IPS-15b (cell line): ENCODE data around the gene TRIO.
"Not testable (repeated sequence)": the region's sequence is repeated elsewhere in the genome, so short reads cannot be mapped to it uniquely, and the experiment has no call there.

Source experiments
- H3K27me3 ChIP-seq: one replicate; pipeline ENCODE4 v1.6.1; 2013; ENCODE audit warnings: low read length; ENCODE audit not compliant: control insufficient read depth, insufficient read depth
- H3K36me3 ChIP-seq: one replicate; pipeline ENCODE4 v1.6.1; 2013; ENCODE audit warnings: low read length; ENCODE audit not compliant: control insufficient read depth, insufficient read depth
- H3K4me1 ChIP-seq: one replicate; pipeline ENCODE4 v1.6.1; 2013; ENCODE audit warnings: mild to moderate bottlenecking, low read length; ENCODE audit not compliant: control insufficient read depth, insufficient read depth
- H3K4me3 ChIP-seq: one replicate; pipeline ENCODE4 v1.5.1; 2013; ENCODE audit warnings: low read depth, low read length
- H3K9ac ChIP-seq: one replicate; pipeline ENCODE4 v1.6.1; 2013; ENCODE audit warnings: low read depth, mild to moderate bottlenecking, low read length
- H3K9me3 ChIP-seq: one replicate; pipeline ENCODE4 v1.6.1; 2013; ENCODE audit warnings: mild to moderate bottlenecking, low read length; ENCODE audit not compliant: control insufficient read depth, insufficient read depth

The TRIO gene

GRCh38 chr5:14526493-14526892 is 383.4 kb downstream of the TRIO start:
- Histone ChIP-seq H3K4me3 (no peak overlapping the region), H3K4me1 (no peaks in the 10 kb centered on the region), H3K27me3 (no peaks in the 10 kb centered on the region), H3K9me3 (no peaks in the 10 kb centered on the region), H3K9ac (no peak overlapping the region), H3K36me3 (no peaks in the 10 kb centered on the region)

DNA sequence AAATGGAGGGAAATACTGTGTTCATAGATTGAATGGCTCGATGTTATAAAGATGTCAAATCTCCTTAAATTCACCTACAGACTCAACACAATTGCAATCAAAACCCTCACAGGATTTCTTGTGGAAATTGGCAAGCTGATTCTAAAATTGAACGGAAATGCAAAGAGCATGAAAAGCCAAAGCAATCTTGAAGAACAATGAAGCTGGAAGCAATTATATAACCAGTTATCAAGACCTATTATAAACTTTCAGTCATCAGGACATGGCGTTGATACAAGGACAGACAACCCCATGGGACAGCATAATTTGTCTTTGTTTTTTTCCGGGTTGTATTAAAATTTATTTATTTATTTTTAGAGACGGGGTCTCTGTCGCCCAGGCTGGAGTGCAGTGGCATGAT is 385.0 kb downstream of the TRIO start:
- no peaks in the 10 kb centered on the region for H3K36me3 ChIP-seq
- no peaks in the 10 kb centered on the region for H3K27me3 ChIP-seq
- H3K4me1 ChIP-seq = no peaks in the 10 kb centered on the region
- H3K9me3 ChIP-seq = no peaks in the 10 kb centered on the region
- no peak overlapping the region for H3K4me3 ChIP-seq
- no peak overlapping the region for H3K9ac ChIP-seq

- Histone ChIP-seq H3K4me1 (no peaks in the 10 kb centered on the region), H3K36me3 (no peaks in the 10 kb centered on the region), H3K9me3 (no peaks in the 10 kb centered on the region), H3K4me3 (no peak overlapping the region), H3K9ac (no peak overlapping the region), H3K27me3 (no peaks in the 10 kb centered on the region)
Observed at GRCh38 chr5:14528926-14529325, 385.8 kb downstream of the TRIO start.

DNA sequence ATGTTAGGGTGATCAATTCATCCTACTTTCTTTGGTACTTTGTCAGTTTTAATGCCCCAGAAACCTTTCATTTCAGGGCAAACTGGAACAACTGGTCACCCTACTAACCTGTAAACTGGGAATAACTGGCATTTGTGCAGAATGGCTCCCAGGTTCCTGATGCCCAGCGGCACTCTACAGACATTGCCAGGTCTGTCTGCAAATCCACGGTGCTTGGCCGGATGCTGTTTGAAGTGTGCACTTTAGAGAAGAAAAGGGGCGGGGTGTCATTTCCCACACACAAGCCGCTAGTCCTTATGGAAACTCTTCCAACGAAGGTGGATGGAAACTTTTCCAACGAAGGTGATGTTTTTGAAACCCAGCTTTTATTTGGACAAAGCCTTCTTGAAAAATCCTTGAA is 388.5 kb downstream of the TRIO start:
- no peaks in the 10 kb centered on the region for H3K9me3 ChIP-seq
- no peaks in the 10 kb centered on the region for H3K36me3 ChIP-seq
- H3K4me1 ChIP-seq = no peaks in the 10 kb centered on the region
- no peak overlapping the region for H3K9ac ChIP-seq
- no peak overlapping the region for H3K4me3 ChIP-seq
- no peaks in the 10 kb centered on the region for H3K27me3 ChIP-seq

DNA sequence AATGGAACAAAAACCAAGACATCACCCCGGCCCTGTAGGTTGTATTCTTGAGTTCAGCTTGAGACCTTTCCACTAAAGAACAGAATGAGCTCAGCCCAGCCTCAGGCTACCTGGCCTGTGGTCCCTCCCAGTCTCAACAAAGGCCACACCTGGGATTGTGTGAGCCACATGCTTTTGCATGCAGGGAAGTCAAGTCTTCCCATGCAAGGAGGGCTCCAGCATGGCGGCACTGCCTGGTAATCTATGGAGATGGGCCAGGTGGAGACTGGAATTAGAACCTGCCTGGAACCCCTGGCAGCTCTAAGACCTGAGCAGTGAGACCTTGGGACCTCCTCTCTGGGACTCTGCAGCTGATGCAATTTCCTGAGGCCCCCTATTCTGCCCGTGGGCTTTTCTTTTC is 389.0 kb downstream of the TRIO start:
- no peaks in the 10 kb centered on the region for H3K9me3 ChIP-seq
- no peaks in the 10 kb centered on the region for H3K4me1 ChIP-seq
- H3K9ac ChIP-seq = no peak overlapping the region
- no peaks in the 10 kb centered on the region for H3K36me3 ChIP-seq
- no peaks in the 10 kb centered on the region for H3K27me3 ChIP-seq
- no peak overlapping the region for H3K4me3 ChIP-seq

- no peak overlapping the region for H3K4me3 ChIP-seq
- H3K27me3 ChIP-seq = no peaks in the 10 kb centered on the region
- H3K4me1 ChIP-seq = no peaks in the 10 kb centered on the region
- H3K36me3 ChIP-seq = no peaks in the 10 kb centered on the region
- no peaks in the 10 kb centered on the region for H3K9me3 ChIP-seq
- no peak overlapping the region for H3K9ac ChIP-seq
Observed at GRCh38 chr5:14534773-14535172, 391.6 kb downstream of the TRIO start.

DNA sequence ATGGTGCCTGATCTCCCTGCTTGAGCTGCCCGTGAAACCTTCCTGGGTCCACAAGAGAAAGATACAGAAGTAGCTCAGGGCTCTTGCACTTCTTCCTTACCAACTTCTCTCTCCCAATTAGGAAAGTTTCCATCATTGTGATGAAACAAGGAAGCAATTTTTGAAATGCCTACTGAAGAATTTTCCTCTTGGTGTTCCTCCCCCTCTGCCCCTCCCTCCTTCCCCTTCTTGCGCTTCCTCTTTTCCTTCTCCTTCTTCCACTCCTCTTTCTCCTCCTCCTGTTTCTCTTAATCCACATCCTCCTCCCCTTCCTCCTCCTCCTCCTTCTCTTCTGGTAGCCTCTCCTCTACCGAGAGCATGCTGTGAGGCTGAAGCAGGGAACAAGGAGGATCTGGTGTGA is 402.2 kb downstream of the TRIO start:
- Histone ChIP-seq H3K9me3 (no peaks in the 10 kb centered on the region), H3K27me3 (no peaks in the 10 kb centered on the region)

DNA sequence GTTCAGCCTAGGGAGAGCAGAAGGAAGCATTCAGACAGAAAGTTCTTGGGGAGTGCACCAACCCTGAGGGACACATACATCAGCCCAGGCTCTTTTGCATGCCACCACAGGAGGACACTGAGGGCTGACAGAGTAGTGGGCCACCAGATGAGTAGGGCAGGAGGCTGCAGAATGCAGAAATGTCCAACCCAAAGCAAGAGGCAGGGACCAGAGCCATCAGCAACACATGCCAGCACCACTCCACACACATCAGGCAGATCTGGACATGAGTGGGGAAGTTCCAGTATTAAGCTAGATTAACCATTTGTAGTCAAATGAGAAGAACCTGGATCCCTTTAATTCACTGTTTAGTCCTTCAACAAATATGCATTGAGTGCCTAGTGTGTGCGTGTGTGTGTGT is 402.7 kb downstream of the TRIO start:
- H3K36me3 ChIP-seq = no peaks in the 10 kb centered on the region
- no peaks in the 10 kb centered on the region for H3K27me3 ChIP-seq
- no peaks in the 10 kb centered on the region for H3K9me3 ChIP-seq
- H3K4me3 ChIP-seq = no peak overlapping the region
- no peaks in the 10 kb centered on the region for H3K4me1 ChIP-seq
- H3K9ac ChIP-seq = no peak overlapping the region

More for the DNA sequence above, 402.2 kb downstream of the TRIO start:
- Histone ChIP-seq H3K36me3 (no peaks in the 10 kb centered on the region), H3K9ac (no peak overlapping the region), H3K4me1 (no peaks in the 10 kb centered on the region), H3K4me3 (no peak overlapping the region)

DNA sequence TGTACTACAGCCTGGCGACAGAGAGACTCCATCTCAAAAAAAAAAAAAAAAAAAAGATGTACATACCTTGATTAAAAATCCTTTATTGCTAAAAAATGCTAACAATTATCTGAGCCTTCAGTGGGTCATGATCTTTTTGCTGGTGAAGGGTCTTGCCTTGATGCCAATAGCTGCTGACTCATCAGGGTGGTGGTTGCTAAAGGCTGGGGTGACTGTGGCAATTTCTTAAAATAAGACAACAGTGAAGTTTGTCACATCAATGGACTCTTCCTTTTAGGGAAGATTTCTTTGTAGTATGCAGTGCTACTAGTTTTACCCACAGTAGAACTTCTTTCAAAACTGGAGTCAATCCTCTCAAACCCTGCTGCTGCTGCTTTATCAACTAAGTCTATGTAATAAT is 404.5 kb downstream of the TRIO start:
- Histone ChIP-seq H3K27me3 (no peaks in the 10 kb centered on the region), H3K9me3 (no peaks in the 10 kb centered on the region), H3K4me1 (no peaks in the 10 kb centered on the region), H3K36me3 (no peaks in the 10 kb centered on the region), H3K4me3 (no peak overlapping the region), H3K9ac (no peak overlapping the region)

DNA sequence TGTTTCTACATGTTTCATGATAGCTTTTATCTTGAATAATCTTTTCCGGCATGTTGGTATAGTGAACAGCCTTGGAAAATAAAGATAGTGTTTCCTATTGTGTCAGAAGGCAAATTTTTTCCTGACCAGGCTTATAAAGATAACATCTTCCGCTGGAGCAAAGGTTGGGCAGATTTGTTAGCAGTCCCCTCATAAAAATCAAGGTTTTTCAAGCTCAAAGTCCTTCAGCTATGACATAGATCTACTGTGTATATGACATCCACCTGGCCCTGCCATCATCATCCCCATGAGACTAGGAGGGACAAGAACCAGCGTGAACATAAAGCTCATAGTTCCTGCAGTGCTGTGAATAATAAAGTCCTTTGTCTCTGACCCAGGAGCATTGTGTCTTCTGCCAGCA is 408.1 kb downstream of the TRIO start:
- H3K27me3 ChIP-seq = no peaks in the 10 kb centered on the region
- H3K9me3 ChIP-seq = no peaks in the 10 kb centered on the region
- H3K4me3 ChIP-seq = no peak overlapping the region
- H3K9ac ChIP-seq = no peak overlapping the region
- no peaks in the 10 kb centered on the region for H3K4me1 ChIP-seq
- no peaks in the 10 kb centered on the region for H3K36me3 ChIP-seq

GRCh38 chr5:14552017-14552416 is 408.9 kb downstream of the TRIO start:
- Histone ChIP-seq H3K9ac (no peak overlapping the region), H3K4me3 (no peak overlapping the region), H3K27me3 (no peaks in the 10 kb centered on the region), H3K36me3 (no peaks in the 10 kb centered on the region), H3K9me3 (no peaks in the 10 kb centered on the region), H3K4me1 (no peaks in the 10 kb centered on the region)

- H3K9ac ChIP-seq, H3K27me3 ChIP-seq, H3K9me3 ChIP-seq: not testable (repeated sequence)
Observed at GRCh38 chr5:14554288-14554687, 411.1 kb downstream of the TRIO start.

DNA sequence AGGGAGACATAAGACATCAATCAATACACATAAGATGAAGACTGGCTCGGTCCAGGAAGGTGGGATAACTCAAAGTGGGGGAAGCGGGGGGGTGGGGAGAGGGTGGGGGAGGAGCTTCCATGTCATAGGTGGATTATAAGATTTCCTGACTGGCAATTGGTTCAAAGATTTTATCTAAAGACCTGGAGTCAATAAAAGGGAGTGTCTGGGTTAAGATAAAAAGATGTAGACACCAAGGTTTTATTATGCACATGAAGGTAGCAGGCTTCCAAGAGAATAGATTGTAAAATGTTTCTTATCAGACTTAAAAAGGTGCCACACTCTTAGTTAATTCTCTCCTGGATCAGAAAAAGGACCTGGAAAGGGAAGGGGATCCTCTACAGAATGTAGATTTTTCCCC is 412.9 kb downstream of the TRIO start:
- no peak overlapping the region for H3K4me3 ChIP-seq
- H3K4me1 ChIP-seq = no peaks in the 10 kb centered on the region
- no peaks in the 10 kb centered on the region for H3K9me3 ChIP-seq
- H3K36me3 ChIP-seq = no peaks in the 10 kb centered on the region
- no peaks in the 10 kb centered on the region for H3K27me3 ChIP-seq
- H3K9ac ChIP-seq = no peak overlapping the region

More at GRCh38 chr5:14554288-14554687, 411.1 kb downstream of the TRIO start:
- H3K36me3 ChIP-seq, H3K4me3 ChIP-seq, H3K4me1 ChIP-seq: not testable (repeated sequence)
